HepG2 (cell line): ENCODE measurements around the gene PCDHGA2. TPM values are rescaled to one million over a fixed set of nuclear protein-coding genes. Genes with fewer than 3 reads are reported as not detected.

ENCODE experiments used
- ATAC-seq: fragments of 200-7000 bp; cut with Tn5 transposase; 3 replicates; pipeline ENCODE4 v1.9.1; 2020; ENCODE audit warnings: mild to moderate bottlenecking, moderate library complexity
- BruUV-seq: library from RNA; stranded (reverse); fragments of 400-500 nt; replicated peaks from 2 replicates; lab custom pipeline; 2021; lab: Mats Ljungman, UMichigan
- CTCF ChIA-PET: fragments of 300-600 bp; formaldehyde crosslinking; extraction: SDS; loops from one replicate; lab custom pipeline; 2021; ENCODE audit warnings: low total read pairs, inconsistent platforms, low intra/inter-chr PET ratio; lab: Yijun Ruan, JAX
- POLR2A ChIA-PET: fragments of 350-600 bp; sonication (Branson Sonifier 250); formaldehyde crosslinking; loops from one replicate; lab custom pipeline; 2020; ENCODE audit warnings: antibody characterized with exemption, inconsistent platforms; lab: Yijun Ruan, JAX
- DNase-seq: peaks from one replicate; pipeline ENCODE4 v3.0.0-alpha.2; 2015; ENCODE audit warnings: low spot score
- FAIRE-seq: peaks from 3 replicates; lab custom pipeline; 2011; peaks lifted over from hg19 to GRCh38; lab: Jason Lieb, UNC
- H2AFZ ChIP-seq: one replicate; pipeline ENCODE4 v1.6.1; 2011; ENCODE audit warnings: low read length, inconsistent platforms
- H3K27ac ChIP-seq: fragments of 300-600 bp; 3 replicates; pipeline ENCODE4 v1.8.0; 2011; ENCODE audit warnings: mixed run types, mild to moderate bottlenecking, mixed read lengths, low read length, inconsistent platforms; ENCODE audit not compliant: insufficient read depth; ENCODE audit errors: extremely low read length
- H3K27me3 ChIP-seq, 2 experiments: fragments of 200-600 bp in 1 of 2; 2 replicates in 1 of 2; 3 replicates in 1 of 2; pipeline versions ENCODE4 v1.6.0 to v1.8.0; 2011; ENCODE audit warnings: low read length in 2 of 2, mild to moderate bottlenecking in 2 of 2, moderate library complexity in 2 of 2, inconsistent platforms in 1 of 2; ENCODE audit not compliant: insufficient read depth in 2 of 2, control insufficient read depth in 1 of 2
- H3K36me3 ChIP-seq, 2 experiments: fragments of 200-600 bp in 1 of 2; replicated peaks in 1 of 2; 2 replicates in 1 of 2; 3 replicates in 1 of 2; pipeline versions ENCODE4 v1.5.1 to v1.8.0; 2011; ENCODE audit warnings: low read length in 2 of 2, inconsistent platforms in 1 of 2; ENCODE audit not compliant: insufficient read depth in 2 of 2, control insufficient read depth in 1 of 2
- H3K4me1 ChIP-seq: 2 replicates; pipeline ENCODE4 v1.5.1; 2012; ENCODE audit warnings: low read length, inconsistent platforms; ENCODE audit not compliant: insufficient read depth
- H3K4me2 ChIP-seq: 2 replicates; pipeline ENCODE4 v1.6.0; 2011; ENCODE audit warnings: low read depth, low read length, inconsistent platforms
- H3K4me3 ChIP-seq, 3 experiments: fragments of 200-600 bp in 1 of 3; sonication (generic), shearing (Covaris generic) in 1 of 3; replicated peaks in 1 of 3; 2 replicates each; pipeline ENCODE4 v1.5.1; 2011 to 2016; ENCODE audit warnings: low read length in 3 of 3, inconsistent platforms in 2 of 3, low read depth in 2 of 3, mild to moderate bottlenecking in 2 of 3, control low read depth in 1 of 3, mixed read lengths in 1 of 3; ENCODE audit not compliant: insufficient read depth in 1 of 3
- H3K79me2 ChIP-seq: one replicate; pipeline ENCODE4 v1.6.1; 2011; ENCODE audit warnings: low read length, inconsistent platforms; ENCODE audit not compliant: insufficient read depth
- H3K9ac ChIP-seq: 2 replicates; pipeline ENCODE4 v1.6.0; 2011; ENCODE audit warnings: mild to moderate bottlenecking, low read depth, low read length, inconsistent platforms; ENCODE audit not compliant: insufficient read depth
- H3K9me3 ChIP-seq: 2 replicates; pipeline ENCODE4 v1.5.1; 2012; ENCODE audit warnings: mild to moderate bottlenecking, low read length
- H4K20me1 ChIP-seq: 2 replicates; pipeline ENCODE4 v1.6.0; 2011; ENCODE audit warnings: inconsistent platforms, mild to moderate bottlenecking, low read length, moderate library complexity; ENCODE audit not compliant: insufficient read depth
- CHD2 ChIP-seq: IDR thresholded peaks from 2 replicates; pipeline ENCODE4 v1.6.1; 2011; ENCODE audit warnings: low read depth, low read length, improper control_type of control experiment
- HNRNPL ChIP-seq: fragments of 200-400 bp; formaldehyde crosslinking; IDR thresholded peaks from 2 replicates; pipeline ENCODE4 v1.6.1; 2017; ENCODE audit warnings: mild to moderate bottlenecking, low read depth, low read length
- NFRKB ChIP-seq: fragments of 450-650 bp; IDR thresholded peaks from 2 replicates; pipeline ENCODE4 v1.6.1; 2017
- NR3C1 ChIP-seq: sonication (generic); formaldehyde crosslinking; IDR thresholded peaks from 2 replicates; pipeline ENCODE4 v1.4.0; 2020; ENCODE audit warnings: missing genetic modification reagents
- PHF8 ChIP-seq: sonication (generic); formaldehyde crosslinking; IDR thresholded peaks from 2 replicates; pipeline ENCODE4 v1.5.0; 2020; ENCODE audit warnings: missing genetic modification reagents
- SP5 ChIP-seq: IDR thresholded peaks from 2 replicates; pipeline ENCODE4 v1.6.1; 2016; ENCODE audit warnings: low read depth, borderline replicate concordance
- SRSF9 ChIP-seq: fragments of 200-400 bp; formaldehyde crosslinking; IDR thresholded peaks from 2 replicates; pipeline ENCODE4 v1.6.1; 2018; ENCODE audit warnings: borderline replicate concordance, mild to moderate bottlenecking, low read depth, low read length; ENCODE audit not compliant: insufficient read depth, poor library complexity, severe bottlenecking
- ZNF263 ChIP-seq: sonication (generic); formaldehyde crosslinking; IDR thresholded peaks from 2 replicates; pipeline ENCODE4 v1.4.0; 2020; ENCODE audit warnings: missing genetic modification reagents
- ZNF550 ChIP-seq: sonication (generic); formaldehyde crosslinking; IDR thresholded peaks from 2 replicates; pipeline ENCODE4 v1.4.0; 2020; ENCODE audit warnings: mild to moderate bottlenecking, missing genetic modification reagents, borderline replicate concordance
- ZNF878 ChIP-seq: sonication (generic); formaldehyde crosslinking; IDR thresholded peaks from 2 replicates; pipeline ENCODE4 v1.8.1; 2023; ENCODE audit warnings: mild to moderate bottlenecking, missing genetic modification reagents, moderate library complexity
- WGBS: methylation state at CpG from one replicate; pipeline ENCODE4 v1.1.6; 2017; ENCODE audit warnings: low lambda C conversion rate; 5-methylcytosine and 5-hydroxymethylcytosine counted together
- in situ Hi-C: cut with HindIII; loops from 2 replicates; pipeline ENCODE4 v1.10.0; 2017; ENCODE audit warnings: low pct_unique_long_range_greater_than_20kb; ENCODE audit not compliant: extremely low pct_ligation_motif_present
- intact Hi-C: fragments of 100-400 bp; cut with micrococcal nuclease; formaldehyde crosslinking; loops from one replicate; pipeline ENCODE4 v1.10.0; 2022; ENCODE audit not compliant: unreplicated experiment
- polyA plus RNA-seq, 8 experiments: library from polyadenylated mRNA; depleted of rRNA in 3 of 8; stranded (reverse) in 7 of 8; unstranded in 1 of 8; fragments of >200 nt; fragmentation: Illumina TruSeq in 4 of 8; extraction: Trizol in 4 of 8; gene quantifications; 2 replicates each; pipeline versions ENCODE4 v1.2.1 to v1.2.3, GENCODE V29; 2011 to 2016; ENCODE audit warnings: low read depth in 4 of 8, missing spikeins in 1 of 8, mixed read lengths in 1 of 8; ENCODE audit not compliant: insufficient read depth in 1 of 8
- total RNA-seq, 5 experiments: library from RNA; depleted of rRNA; stranded (reverse); fragments of >200 nt; fragmentation: Illumina TruSeq; extraction: Trizol; gene quantifications; 2 replicates each; pipeline ENCODE4 v1.2.3, GENCODE V29; 2016; ENCODE audit warnings: low read depth in 1 of 5
- TF ChIP-seq, protein P1 (sequence below): sonication (generic); formaldehyde crosslinking; conservative IDR thresholded peaks from 2 replicates; pipeline ENCODE4 v1.8.0; 2022; ENCODE audit warnings: missing genetic modification reagents
- TF ChIP-seq, protein P2 (sequence below): sonication (generic); formaldehyde crosslinking; IDR thresholded peaks from 2 replicates; pipeline ENCODE4 v1.4.0; 2020; ENCODE audit warnings: missing genetic modification reagents

Gene PCDHGA2
- total and polyA plus RNA-seq, 2 of the 13 experiments (the other 11 are each of a cell fraction or from before 2014, with no cell fraction given) = 0.04 to 0.11 TPM

DNA sequence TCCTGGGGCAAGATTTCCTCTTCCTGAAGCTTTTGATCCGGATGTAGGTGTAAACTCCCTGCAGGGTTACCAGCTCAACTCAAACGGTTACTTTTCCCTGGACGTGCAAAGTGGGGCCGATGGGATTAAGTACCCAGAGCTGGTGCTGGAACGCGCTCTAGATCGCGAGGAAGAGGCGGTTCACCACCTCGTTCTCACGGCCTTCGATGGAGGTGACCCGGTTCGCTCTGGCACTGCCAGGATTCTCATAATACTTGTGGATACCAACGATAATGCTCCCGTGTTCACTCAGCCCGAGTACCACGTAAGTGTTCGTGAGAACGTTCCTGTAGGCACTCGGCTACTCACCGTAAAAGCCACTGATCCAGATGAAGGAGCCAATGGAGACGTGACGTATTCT, 17.1 kb downstream of the PCDHGA2 start:
- H2AFZ ChIP-seq = no peak overlapping the region
- DNase-seq = no peak
- no peak overlapping the region for H3K4me3 ChIP-seq
- no peaks in the 10 kb centered on the region; the same call in 1 of the 2 replicates for H3K4me1 ChIP-seq
- intact Hi-C loops (loop anchor here (10.0 kb wide), 1 partner anchor 169 kb away; no protein-coding TSS in a partner anchor), in situ Hi-C loops (loop anchor here (10.0 kb wide), 1 partner anchor 169 kb away; no protein-coding TSS in a partner anchor)
- no peak for FAIRE-seq
- no peaks in the 10 kb centered on the region for H3K79me2 ChIP-seq
- TF ChIP-seq, protein P1, sequence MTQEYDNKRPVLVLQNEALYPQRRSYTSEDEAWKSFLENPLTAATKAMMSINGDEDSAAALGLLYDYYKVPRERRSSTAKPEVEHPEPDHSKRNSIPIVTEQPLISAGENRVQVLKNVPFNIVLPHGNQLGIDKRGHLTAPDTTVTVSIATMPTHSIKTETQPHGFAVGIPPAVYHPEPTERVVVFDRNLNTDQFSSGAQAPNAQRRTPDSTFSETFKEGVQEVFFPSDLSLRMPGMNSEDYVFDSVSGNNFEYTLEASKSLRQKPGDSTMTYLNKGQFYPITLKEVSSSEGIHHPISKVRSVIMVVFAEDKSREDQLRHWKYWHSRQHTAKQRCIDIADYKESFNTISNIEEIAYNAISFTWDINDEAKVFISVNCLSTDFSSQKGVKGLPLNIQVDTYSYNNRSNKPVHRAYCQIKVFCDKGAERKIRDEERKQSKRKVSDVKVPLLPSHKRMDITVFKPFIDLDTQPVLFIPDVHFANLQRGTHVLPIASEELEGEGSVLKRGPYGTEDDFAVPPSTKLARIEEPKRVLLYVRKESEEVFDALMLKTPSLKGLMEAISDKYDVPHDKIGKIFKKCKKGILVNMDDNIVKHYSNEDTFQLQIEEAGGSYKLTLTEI = no peak
- TF ChIP-seq NR3C1 (no peak), HNRNPL (no peak), ZNF878 (no peak)
- no peaks in the 10 kb centered on the region for H3K27me3 ChIP-seq
- no peak overlapping the region for H3K27ac ChIP-seq
- POLR2A ChIA-PET = no interaction called here
- H3K9me3 ChIP-seq = peaks cover 24% of the 10 kb centered on the region
- H3K36me3 ChIP-seq = no peaks in the 10 kb centered on the region
- no peak overlapping the region for H3K9ac ChIP-seq
- WGBS = 85% methylated on average over 24 of the region's 24 CpGs
- BruUV-seq = no TSS peak
- CTCF ChIA-PET = no interaction called here
- no peak overlapping the region for H3K4me2 ChIP-seq
- no peak for ATAC-seq
- no peaks in the 10 kb centered on the region for H4K20me1 ChIP-seq

DNA sequence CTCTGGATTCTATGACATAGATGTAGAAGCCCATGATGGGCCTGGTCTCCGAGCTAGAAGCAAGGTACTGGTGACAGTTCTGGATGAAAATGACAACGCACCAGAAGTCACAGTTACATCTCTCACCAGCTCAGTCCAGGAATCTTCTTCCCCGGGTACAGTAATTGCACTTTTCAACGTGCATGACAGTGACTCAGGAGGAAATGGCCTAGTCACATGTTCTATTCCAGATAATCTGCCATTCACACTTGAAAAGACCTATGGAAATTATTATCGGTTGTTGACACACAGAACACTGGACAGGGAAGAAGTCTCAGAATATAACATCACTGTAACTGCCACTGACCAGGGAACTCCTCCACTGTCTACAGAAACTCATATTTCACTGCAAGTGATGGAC, 17.6 kb downstream of the PCDHGA2 start:
- H3K4me3 ChIP-seq = no peak overlapping the region
- no peaks in the 10 kb centered on the region for H3K27me3 ChIP-seq
- H3K27ac ChIP-seq = no peak overlapping the region
- in situ Hi-C loops (loop anchor here (10.0 kb wide), 1 partner anchor 169 kb away; no protein-coding TSS in a partner anchor), intact Hi-C loops (loop anchor here (10.0 kb wide), 1 partner anchor 169 kb away; no protein-coding TSS in a partner anchor)
- DNase-seq (no peak), FAIRE-seq (no peak), ATAC-seq (no peak)
- no peak overlapping the region for H3K9ac ChIP-seq
- H2AFZ ChIP-seq = no peak overlapping the region
- H3K4me1 ChIP-seq = no peaks in the 10 kb centered on the region
- H3K9me3 ChIP-seq = peaks cover 26% of the 10 kb centered on the region
- no peaks in the 10 kb centered on the region for H3K79me2 ChIP-seq
- POLR2A ChIA-PET = no interaction called here
- no peaks in the 10 kb centered on the region for H3K36me3 ChIP-seq
- no peak overlapping the region for H3K4me2 ChIP-seq
- CTCF ChIA-PET = no interaction called here
- no TSS peak for BruUV-seq
- no peaks in the 10 kb centered on the region for H4K20me1 ChIP-seq
- WGBS = 31% methylated on average over 4 of the region's 5 CpGs
- TF ChIP-seq ZNF263 (CRISPR knock-in tag) (no peak), NFRKB (no peak), SRSF9 (no peak), ZNF550 (CRISPR knock-in tag) (no peak), CHD2 (no peak), SP5 (CRISPR knock-in tag) (no peak), PHF8 (CRISPR knock-in tag) (no peak)
- TF ChIP-seq, protein P2, sequence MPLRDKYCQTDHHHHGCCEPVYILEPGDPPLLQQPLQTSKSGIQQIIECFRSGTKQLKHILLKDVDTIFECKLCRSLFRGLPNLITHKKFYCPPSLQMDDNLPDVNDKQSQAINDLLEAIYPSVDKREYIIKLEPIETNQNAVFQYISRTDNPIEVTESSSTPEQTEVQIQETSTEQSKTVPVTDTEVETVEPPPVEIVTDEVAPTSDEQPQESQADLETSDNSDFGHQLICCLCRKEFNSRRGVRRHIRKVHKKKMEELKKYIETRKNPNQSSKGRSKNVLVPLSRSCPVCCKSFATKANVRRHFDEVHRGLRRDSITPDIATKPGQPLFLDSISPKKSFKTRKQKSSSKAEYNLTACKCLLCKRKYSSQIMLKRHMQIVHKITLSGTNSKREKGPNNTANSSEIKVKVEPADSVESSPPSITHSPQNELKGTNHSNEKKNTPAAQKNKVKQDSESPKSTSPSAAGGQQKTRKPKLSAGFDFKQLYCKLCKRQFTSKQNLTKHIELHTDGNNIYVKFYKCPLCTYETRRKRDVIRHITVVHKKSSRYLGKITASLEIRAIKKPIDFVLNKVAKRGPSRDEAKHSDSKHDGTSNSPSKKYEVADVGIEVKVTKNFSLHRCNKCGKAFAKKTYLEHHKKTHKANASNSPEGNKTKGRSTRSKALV (CRISPR knock-in tag) = no peak
